ENCODE results near the gene SEPTIN2.
A peak's percentile ranks its signal among the peaks of the same experiment; 100 is the strongest.
"Not testable (repeated sequence)": the region's sequence is repeated elsewhere in the genome, so short reads cannot be mapped to it uniquely, and the experiment has no call there.

SEPTIN2 gene

DNA sequence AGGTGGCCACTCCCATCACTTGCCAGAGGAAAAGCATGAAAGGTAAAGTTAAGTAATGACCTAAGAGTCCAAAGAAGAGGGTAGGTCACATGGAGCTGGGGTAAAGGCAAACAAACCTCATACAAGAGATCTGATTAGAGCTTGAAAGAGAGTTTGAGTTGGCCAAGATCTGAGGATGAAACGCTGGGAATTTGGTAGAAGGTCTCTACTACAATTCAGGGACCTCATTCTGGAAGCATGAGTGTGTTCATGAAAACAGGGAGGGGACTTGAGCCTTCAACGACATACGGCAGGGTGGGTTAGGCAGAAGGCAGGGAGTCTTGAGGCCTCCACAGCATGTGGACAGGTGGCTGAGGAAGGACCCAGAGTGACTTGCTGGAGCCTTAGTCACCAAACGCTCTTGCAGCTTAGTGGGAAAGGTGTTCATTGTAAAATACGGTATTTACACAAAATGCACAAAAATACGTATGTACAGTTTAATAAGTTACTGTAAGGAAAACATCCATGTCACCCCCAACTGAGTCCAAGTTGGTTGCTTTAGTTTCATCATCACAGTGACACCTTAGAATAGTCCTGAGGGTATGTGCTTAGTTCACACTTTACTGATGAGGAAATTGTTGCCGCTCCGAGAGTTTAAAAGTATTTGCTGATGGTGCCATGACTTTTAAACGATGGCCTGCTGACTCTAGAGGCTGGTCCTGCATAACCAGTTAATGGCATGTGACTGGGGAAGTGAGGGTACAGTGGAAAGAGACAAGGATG is 35.3 kb downstream of the SEPTIN2 start:
- no peak for DNase-seq (ENCODE audit: low spot score)

DNA sequence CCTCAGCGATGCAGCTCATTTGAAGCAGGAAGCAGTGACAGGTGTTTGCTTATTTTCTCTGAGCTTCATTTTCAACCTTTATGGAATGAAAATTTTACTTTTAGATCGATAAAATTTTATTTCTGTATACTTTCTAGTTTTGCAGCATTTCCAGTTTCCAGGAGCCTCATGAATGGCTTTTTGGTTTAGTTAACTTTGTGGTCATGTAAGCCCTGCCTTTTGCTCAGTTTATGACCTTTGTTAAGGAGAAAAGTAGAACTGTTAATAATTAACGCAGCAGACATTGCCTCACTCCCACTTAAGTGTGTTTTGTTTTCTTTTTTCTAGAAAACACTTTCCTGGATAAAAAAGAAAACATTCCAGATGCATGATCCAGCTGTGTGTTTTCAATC is 35.9 kb downstream of the SEPTIN2 start:
- peak; percentile 47 for DNase-seq (ENCODE audit: low spot score)

DNA sequence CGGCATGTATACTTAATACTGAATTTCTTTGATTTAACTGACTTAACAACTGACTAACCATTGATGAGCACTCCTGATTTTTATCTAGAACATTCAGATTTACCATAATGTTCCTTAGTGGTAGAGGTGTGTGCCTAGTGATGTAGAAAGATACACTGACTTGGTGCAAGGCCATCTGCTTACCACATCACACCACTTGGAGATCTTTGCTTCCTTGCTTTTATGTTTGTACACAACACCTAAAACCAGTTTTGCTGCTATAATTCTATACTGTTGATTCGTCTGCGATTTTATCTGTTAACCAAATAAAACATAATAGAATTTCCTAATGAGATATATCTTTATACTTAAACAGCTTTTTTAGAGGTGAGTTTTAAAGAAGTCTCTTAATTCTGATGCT is 36.5 kb downstream of the SEPTIN2 start:
- DNase-seq (ENCODE audit: low spot score) = no peak

DNA sequence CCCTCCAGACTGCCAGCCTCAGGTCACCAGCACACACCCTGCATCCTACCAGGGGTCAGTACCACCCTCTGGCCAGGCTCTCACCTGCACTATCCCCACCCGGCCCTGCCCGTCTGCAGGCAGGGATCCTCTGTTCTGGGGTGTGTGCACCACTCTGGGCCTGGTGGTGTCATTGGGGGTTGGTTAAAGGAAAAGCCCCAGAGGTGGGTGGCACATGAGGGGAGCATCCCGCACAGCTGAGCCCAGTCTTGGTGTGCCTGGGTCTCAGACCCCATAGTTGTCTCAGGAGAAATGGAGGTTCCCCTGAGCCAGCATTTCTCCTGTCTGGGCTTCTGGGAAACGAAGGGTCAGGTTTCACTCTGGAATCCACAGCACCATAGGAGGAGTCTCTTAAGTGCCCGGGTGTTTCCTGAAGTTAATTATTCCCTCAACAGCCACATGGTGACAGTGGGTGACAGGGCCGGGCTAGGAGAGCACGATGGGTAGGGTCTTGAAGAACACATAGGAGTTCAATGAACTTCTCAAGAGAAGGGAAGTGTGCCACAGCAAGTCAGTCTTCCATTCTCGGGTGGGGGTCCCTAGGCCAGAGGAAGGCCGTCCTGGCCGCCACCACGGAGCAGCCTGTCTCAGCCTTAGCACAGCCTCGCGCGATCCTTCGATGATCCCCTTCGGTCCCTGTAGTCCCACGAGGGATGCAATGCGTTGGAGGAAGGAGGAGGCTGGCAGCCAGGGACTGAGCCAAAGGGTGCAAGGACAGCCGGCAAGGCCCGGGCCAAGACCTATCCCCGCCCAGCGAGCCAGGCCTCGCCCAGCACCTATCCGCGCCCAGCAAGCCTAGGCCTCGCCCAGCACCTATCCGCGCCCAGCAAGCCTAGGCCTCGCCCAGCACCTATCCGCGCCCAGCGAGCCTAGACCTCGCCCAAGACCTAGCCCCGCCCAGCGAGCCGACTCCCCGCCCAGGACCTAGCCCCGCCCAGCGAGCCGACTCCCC is 39.2 kb downstream of the SEPTIN2 start:
- DNase-seq (ENCODE audit: low spot score) = peak; percentile 76

DNA sequence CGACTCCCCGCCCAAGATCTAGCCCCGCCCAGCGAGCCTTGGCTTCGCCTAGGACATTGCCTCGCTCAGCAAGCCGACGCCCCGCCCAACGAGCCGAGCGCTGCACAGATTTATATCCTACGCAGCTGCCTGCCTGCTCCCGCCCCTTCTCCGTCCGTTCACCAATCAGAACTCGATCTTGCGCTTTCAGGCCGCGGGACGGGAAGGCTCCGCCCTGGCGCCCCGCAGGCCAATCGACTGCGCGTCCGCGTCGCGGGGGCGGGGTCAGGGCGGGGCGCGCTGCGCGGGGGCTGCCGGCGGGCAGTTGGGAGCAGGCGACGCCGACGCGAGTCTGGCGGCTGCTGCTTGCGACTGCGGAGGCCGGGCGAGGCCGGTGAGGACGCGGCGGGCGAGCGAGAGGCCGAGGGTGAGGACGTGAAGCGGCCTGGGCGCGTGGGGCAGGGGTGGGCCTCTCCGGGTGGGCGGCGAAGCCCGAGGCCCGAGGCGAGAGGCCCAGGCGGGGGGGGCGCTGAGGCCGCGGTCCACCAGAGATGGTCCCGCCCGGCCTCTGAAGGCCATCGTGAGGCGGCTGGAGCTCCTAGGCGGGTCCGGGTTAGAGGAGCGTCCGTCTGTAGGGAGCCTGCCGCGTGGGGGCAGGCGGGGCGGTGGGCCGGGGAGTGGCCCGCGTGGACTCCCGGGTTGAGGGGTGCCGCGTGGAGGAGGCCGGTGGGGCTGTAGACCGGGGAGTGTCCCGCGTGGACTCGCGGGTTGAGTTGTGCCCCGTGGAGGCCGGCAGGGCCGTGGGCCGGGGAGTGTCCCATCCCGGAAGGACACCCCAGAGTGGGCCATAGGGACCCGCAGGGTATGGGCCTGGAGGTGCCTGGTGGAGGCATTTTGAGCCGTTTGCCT is 40.5 kb downstream of the SEPTIN2 start, which contains the start of gene FARP2:
FARP2 (plus strand) TSS at position 303 of the 888 bp plus-strand sequence. CDS start 16,823 bp downstream, outside the sequence.
- peak; percentile 98 for DNase-seq (ENCODE audit: low spot score)

DNA sequence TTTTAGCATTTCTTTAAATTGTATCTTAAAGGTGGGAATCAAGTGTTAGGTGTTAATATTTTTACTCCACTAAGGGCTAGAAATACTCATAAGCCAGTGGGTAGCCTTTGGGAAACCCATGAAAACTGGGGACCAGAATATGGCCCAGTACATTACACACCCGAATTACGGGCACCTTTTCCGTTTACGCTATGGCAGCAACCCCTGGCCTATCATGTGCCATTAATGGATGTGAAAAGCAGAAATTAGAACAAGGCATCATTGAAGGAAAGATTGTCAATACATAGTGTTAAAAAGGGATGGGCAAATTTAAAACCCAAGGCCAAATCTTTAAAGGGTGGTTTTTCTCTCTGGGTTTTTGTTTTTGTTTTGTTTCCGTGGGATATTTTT is 41.1 kb downstream of the SEPTIN2 start:
- DNase-seq (ENCODE audit: low spot score) = no peak

DNA sequence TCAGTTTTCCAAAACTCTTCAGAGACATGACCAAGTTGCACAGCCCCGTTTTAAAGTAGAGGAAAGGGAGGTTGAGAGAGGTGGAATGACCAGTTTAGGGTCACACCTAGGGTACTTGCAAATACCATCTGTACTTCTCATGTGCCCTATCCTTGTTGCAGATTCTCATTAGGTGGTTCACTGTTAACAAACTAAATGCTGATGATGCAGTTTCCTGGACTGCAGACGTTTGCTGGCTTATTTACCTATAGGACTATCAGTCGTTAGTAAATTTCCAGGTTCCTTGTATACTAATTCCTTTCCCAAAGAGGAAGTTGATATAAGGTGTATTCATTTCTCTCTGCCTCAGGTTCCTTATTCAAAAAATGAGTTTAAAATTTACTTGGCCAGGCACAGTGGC is 41.8 kb downstream of the SEPTIN2 start:
- no peak for DNase-seq (ENCODE audit: low spot score)

DNA sequence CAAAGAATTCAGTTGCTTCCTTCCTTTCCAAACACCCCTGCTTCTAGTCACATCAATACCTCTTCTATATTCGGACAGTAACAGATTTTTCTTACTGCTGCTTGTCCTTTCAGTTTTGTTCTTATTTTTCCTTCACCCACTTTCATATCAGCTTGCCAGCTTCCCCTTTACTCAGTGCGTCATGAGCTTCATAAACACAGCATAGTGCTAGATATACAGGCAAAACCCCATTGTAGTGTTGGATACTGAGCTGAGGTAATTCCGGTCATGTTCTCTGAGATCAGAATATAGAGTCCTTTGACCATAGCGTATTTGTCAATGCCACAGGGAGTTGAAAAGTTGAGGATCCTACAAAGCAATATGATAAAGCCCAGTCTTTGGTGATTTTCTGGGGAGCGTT is 42.7 kb downstream of the SEPTIN2 start:
- DNase-seq (ENCODE audit: low spot score) = no peak

DNA sequence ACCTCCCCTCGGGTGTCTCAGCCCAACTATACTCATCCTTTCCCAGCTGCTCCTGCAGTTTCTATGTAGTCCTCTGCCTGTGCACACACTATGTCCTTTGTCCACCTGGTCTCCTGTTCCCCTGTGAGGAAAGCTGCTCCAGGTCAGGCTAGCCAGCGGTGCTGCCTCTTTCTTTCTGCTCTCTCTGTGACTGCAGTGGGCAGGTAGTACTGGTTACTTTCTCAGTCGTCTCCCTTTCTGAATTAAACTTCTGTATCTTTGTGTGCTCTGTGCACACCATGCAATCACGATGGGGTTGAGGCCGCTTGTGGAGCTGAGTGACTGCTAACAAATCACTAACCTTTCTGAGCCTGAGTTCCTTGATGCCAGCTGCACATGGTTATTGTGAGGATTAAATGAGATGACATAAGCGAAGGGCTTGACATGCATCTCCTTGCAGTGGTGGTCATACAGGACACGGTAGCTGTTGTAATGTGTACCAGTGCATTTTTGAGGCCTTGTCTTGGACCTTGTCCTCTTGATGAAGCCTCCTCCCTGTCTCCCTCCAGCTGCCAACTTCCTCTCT is 43.8 kb downstream of the SEPTIN2 start:
- no peak for DNase-seq (ENCODE audit: low spot score)

DNA sequence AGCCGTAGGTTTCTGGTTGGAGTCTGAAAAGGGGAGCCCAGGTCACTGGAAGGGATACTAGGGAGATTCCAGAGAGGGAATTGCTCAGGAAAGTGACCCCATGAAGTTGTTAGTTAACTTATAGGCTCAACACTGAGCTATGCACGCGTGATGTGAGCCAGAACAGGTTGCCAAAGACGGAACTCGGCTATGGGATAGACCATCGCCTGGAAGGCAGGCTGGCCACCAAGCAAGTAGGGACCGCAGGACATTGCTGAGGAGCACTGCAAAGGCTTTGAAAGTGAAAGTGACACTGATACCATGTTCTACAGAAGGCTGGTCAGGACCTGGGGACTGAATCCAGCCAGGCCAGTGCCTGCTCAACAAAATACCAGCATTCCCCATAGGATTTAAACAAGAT is 47.7 kb downstream of the SEPTIN2 start:
- no peak for DNase-seq (ENCODE audit: low spot score)

DNA sequence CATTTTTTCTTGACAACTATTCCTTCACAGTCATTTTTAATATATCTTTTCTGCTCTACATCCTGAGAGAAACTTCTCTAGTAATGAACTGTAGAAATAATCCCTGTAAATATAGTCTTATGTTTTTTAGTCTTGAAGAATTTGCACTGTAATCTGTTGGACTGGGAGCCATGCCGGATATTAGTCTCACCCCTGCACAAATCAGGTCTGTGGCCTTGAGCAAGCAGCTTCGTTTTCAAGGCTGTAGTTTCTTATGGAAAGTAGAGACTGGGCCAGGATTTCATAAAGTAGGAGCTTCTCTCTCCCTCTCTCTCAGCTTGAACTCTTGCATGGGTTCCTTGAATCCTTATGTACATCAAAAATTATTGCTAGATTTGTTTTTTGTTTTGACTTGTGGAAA is 49.1 kb downstream of the SEPTIN2 start:
- no peak for DNase-seq (ENCODE audit: low spot score)

DNA sequence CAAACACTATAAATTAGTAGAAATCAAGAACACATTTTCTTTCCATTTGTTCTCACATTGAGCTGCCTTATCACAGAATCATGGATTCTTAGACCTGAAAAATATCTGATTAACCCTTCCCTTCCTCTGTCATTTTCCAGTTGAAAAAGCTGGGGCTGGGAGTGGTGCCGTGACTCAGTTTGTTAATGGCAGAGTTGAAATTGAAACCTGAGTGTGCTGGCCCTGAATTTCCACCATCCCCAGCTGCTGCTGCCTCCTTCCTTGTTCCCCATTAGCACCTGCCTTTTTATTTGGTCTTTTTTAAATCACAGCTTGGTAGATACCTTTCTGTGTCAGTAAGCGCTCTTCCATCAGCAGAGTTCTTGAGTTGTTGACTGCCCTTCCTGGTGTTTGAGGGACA is 51.0 kb downstream of the SEPTIN2 start:
- DNase-seq (ENCODE audit: low spot score) = no peak

DNA sequence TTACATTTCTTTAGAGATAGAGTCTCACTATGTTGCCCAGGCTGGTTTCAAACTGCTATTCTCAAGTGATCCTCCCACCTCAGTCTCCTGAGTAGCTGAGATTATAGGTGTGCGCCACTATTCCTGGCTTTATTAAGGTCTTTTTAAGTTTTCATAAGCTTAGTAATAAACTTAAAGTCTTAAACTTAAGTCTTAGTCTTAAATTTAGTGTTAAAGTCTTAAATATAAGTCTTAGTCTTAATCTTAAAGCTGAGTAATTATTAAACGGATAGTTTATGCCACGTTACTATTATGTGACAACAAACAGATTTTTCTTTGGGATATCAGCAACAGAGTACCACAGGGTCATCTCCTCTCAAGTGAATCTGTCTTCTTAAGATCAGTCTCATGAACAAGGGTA is 52.9 kb downstream of the SEPTIN2 start:
- DNase-seq (ENCODE audit: low spot score) = no peak

DNA sequence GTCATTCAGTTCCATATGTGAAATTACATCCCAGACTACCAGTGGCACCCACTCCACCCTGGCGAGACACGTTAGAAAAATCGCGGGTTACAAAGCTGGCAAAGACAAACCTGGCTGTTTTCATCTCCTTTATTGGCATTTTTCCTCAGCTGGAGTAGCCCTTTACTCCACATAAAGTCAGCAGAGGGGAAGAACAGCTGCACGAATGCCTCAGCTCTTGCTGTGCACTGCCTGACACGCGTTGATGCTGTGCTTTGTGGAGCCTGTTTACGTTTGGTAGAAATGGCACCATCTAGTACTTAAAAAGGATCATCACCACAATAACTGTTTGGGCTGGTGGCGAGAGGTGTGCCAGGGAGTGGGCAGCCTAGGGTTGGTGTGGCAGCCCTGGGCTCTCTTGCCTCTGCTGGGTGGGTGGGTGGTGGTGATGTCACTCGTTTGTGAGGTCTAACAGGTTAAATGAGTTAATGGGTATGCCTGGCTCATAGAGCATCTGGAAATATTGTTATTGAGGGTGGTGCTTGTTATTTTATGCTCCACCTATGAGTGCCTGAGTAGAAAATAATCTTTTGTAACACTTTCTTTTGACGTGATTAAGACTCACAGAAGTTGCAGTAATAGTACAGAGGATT is 56.8 kb downstream of the SEPTIN2 start:
- DNase-seq (ENCODE audit: low spot score) = no peak

DNA sequence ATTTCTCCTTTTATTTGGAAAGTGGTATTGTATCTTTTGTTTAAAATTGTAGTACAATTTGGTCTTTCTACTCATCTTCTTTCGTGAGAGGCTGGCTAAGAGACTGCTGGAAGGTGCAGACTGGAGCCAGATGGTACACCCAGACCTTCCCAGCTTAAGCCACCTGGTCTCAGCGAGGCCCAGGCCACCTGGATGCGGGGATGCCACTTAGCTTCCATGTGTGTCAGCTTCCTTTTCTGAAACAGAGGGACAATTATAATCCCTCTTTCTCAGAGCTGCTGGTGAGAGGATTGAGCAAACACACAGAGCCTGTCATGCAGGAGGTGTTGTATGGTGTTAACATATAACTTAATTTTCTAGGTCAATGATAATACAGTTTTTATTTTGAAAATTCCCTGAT is 57.7 kb downstream of the SEPTIN2 start:
- DNase-seq (ENCODE audit: low spot score) = no peak

DNA sequence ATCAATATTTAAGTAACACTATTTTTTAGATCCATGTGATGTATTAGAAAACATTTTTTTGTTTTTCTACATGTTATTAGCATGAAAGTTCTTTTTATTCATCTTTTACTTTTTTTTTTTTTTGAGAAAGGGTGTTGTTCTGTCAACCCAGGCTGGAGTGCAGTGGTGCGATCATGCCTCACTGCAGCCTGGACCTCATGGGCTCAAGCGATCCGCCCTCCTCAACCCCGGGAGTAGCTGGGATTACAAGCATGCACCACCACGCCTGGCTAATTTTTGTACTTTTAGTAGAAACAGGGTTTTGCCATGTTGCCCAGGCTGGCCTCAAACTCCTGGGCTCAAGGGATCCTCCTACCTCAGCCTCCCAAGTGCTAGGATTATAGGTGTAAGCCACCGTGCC is 58.2 kb downstream of the SEPTIN2 start:
- DNase-seq (ENCODE audit: low spot score) = not testable (repeated sequence)

DNA sequence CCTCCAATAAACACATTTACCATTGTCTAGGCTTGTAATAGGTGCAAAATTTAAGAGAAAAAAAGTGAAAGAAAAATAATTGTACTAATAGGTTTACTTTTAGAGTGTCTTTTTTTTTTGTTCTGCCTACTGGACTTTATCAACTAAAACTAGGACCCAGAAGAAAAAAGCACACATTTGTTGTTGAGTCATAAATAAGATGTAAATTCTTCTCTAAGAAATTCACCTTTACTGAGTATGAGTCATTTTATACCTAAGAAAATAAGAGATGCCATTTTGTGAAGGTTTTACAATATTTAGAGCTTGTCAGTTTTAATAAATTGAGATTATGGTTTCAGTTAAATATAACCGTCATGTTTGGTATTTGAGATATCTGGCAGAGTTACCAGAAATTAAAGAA is 59.6 kb downstream of the SEPTIN2 start:
- no peak for DNase-seq (ENCODE audit: low spot score)

DNA sequence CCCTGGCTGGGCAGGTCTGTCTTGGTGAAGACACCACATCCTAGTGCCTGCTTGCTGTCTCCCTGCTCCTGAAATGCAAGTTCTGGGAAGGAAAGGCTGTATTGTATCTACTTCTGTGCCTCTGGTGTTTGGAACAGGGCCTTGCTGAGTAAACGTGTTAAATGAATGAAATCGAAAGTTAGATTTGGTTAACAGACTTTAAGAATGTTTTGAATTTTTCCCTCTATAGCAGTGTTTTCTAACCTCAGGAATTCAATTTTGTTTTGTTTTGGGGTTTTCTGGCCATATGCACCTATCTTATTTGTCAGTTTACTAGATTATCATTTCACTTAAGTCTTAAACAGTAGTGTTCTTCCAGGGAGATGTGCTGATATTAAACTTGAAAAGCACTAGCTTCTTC is 61.1 kb downstream of the SEPTIN2 start:
- no peak for DNase-seq (ENCODE audit: low spot score)

DNA sequence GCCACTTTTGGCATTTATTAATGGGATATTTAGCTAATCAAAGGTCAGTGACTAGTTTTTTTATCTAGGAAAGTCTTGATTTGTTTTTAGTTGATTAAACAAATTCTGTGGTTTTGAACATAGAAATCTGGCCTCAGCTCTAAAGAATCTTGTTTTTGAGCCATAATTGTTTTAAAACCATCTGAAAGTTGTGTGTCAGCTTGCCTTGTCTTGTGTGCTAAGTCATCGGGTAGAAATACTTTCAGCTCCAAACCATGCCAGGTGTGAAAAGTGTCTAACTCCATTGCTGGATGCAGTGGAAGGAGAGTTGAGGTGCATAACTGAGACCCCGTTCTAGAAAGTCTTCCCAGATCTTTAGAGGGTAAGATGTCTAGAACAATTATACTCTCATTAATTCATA is 63.1 kb downstream of the SEPTIN2 start:
- no peak for DNase-seq (ENCODE audit: low spot score)

DNA sequence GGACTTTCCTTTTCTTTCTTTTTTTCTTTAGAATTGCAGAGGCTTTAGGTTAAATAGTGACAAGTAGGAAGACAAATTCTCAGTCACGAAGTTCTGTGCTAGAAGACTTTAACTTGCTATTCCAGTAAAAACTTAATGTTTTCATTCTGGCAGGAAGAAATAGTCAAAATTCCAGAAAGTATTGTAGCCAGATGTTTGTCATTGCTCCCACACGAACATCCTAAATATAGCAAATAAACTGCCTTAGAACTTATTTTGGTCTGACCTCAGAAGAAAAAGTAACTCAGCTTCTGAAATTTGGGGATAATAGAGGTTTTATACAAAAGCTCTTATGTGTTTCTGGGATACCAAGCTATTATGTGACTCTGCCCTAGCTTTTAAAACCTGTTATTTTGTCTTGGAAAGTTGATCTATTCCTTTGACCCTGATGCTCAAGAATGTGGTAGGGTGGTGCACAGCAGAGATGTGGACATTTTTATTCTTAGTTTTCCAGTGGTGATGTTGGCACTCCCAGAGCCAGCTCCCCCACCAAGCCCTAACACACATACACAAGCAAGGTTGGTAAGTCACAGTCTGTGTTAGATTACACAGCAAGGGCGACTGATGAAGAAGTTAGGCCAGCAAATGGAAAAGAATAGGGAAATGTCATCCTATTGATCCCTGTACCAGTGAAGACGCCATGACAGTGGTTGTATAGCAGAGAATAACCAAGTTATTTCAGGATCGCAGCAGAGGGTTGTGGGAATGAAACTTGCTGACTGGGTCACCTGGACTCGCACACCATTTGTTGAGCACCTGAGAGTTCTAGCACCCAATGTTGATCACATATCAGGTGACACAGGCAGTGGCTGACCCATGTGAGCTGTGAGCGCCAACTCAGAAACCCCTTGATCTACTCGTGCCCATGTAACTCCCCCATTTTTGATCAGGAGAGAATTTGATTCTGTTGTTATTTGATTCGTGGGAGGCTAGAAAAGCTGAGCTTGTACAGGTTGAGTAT is 64.1 kb downstream of the SEPTIN2 start:
- no peak for DNase-seq (ENCODE audit: low spot score)
